ENCODE measurements around the gene CAND2.

Gene CAND2

DNA sequence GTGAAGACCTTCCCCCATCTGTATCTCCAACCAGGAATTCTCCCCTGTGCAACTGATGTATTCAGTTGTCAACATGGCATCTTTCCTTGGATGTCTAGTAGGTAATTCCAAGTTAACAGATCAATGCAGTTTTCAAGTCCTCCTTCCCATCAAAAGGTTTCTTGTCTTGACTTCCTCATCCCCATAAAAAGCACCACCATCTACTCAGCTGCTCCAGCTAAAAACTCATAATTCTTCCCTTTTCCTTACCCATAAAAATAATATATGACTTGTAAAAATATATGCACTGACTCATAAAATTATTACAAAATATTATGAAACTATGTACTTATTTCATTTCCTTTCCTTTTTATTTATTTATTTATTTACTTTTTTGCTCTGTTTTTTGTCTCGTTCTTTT is 5.0 kb upstream of the CAND2 start:
- DNase-seq (ENCODE audit: low read depth): no peak
- TF ChIP-seq, protein P1, sequence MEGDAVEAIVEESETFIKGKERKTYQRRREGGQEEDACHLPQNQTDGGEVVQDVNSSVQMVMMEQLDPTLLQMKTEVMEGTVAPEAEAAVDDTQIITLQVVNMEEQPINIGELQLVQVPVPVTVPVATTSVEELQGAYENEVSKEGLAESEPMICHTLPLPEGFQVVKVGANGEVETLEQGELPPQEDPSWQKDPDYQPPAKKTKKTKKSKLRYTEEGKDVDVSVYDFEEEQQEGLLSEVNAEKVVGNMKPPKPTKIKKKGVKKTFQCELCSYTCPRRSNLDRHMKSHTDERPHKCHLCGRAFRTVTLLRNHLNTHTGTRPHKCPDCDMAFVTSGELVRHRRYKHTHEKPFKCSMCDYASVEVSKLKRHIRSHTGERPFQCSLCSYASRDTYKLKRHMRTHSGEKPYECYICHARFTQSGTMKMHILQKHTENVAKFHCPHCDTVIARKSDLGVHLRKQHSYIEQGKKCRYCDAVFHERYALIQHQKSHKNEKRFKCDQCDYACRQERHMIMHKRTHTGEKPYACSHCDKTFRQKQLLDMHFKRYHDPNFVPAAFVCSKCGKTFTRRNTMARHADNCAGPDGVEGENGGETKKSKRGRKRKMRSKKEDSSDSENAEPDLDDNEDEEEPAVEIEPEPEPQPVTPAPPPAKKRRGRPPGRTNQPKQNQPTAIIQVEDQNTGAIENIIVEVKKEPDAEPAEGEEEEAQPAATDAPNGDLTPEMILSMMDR (IDR thresholded peaks at IDR 0.05; ENCODE audit: low read depth, low read length, missing control alignments): no peak
- in situ Hi-C loops (cut with HindIII; ENCODE audit: low sequenced_read_pairs): no loop called here
- H3K4me3 ChIP-seq (ENCODE audit: low read depth, low read length): no peak overlapping the region

DNA sequence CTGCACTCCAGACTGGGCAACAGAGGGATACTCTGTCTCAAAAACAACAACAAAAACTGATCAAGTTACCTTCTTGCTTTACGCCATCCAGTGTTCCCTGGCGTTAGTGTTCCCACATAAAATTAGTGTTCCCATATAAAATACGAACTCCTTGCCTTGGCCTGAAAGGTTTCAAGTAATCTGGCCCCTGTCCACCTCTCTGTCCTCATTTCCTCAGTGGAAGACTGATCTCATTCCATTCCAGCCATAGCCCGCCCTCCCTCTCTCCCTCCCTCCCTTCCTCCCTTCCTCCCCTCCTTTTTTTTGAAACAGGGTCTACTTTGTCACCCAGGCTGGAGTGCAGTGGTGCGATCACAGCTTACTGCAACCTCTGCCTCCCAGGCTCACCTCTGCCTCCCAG is 2.8 kb upstream of the CAND2 start:
- in situ Hi-C loops (cut with HindIII; ENCODE audit: low sequenced_read_pairs): no loop called here

DNA sequence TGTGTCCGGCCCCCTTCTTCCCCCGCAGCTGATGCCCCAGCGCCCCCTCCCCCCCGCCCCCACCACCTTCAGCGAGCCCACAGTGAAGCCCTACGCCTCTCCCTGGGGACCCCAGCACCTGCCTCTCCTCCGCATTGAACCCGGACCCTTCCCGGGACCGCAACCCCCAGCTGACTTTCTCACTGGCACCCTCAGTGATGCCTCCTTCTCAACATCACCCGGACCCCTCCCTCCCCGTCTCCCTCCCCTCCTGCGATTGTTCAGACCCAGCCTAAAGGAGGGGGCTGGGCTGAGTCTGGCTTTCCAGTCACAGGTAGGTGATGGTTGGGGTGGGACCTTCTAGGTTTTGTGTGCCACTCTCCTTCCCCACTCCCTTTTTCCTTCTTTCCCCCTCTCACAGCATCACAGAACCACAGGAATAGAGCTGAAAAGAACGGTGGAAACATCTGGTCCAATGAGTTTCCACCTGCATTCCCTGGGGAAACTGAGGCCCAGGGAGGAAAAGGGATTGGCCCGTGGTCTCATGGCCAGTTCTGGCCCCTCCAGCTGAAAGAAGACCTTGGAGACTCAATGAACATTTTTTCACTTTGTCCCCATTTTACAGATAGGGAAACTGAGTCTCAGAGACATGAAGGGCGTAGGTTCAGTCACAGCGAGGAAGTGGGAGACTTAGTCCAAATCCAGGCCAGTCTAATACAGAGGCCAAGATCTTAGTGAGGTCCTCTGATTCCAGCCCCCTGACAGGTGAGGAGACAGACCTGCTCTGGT is 828 bp downstream of the CAND2 start:
- TF ChIP-seq, protein P1 (IDR thresholded peaks at IDR 0.05; ENCODE audit: low read depth, low read length, missing control alignments): no peak
- H3K4me3 ChIP-seq (ENCODE audit: low read depth, low read length): peak overlapping the region; percentile 63
- no peak for DNase-seq (ENCODE audit: low read depth)
- in situ Hi-C loops (cut with HindIII; ENCODE audit: low sequenced_read_pairs): no loop called here

More for the DNA sequence above, 2.8 kb upstream of the CAND2 start:
- no peak for DNase-seq (ENCODE audit: low read depth)
- TF ChIP-seq, protein P1 (IDR thresholded peaks at IDR 0.05; ENCODE audit: low read depth, low read length, missing control alignments): no peak
- H3K4me3 ChIP-seq (ENCODE audit: low read depth, low read length): no peak overlapping the region

DNA sequence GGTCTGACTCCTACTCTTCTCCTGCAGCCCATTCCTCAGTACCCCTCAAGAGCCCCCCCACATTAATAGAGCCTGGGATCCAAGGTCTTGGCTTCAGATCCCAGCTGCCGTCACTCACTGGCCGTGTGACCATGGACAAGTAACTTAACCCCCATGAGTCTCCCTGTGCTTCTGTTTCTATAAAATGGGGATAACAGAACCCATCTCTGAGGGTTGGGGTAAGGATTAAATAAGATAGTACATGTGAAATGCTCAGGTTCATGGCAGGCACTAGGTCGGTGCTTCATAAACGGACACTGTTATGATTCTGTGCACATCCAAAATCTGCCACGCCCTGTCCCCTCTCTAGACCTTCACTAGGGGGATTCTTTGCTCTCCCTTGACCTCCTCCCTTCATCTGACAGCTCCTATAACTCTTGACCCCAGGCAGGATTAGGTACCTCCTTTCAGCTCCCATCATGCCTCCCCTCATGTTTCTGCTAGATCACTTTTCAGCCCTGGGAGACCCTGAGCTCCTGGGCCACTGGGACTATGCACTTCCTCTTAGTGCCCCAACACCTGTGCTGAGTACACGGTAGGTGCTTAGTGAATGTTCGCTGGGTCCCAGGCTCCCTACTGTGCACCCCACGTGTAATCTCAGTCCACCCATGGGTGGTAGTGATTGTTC is 1.5 kb downstream of the CAND2 start:
- DNase-seq (ENCODE audit: low read depth): no peak
- TF ChIP-seq, protein P1 (IDR thresholded peaks at IDR 0.05; ENCODE audit: low read depth, low read length, missing control alignments): no peak
- no peak overlapping the region for H3K4me3 ChIP-seq (ENCODE audit: low read depth, low read length)
- in situ Hi-C loops (cut with HindIII; ENCODE audit: low sequenced_read_pairs): no loop called here

DNA sequence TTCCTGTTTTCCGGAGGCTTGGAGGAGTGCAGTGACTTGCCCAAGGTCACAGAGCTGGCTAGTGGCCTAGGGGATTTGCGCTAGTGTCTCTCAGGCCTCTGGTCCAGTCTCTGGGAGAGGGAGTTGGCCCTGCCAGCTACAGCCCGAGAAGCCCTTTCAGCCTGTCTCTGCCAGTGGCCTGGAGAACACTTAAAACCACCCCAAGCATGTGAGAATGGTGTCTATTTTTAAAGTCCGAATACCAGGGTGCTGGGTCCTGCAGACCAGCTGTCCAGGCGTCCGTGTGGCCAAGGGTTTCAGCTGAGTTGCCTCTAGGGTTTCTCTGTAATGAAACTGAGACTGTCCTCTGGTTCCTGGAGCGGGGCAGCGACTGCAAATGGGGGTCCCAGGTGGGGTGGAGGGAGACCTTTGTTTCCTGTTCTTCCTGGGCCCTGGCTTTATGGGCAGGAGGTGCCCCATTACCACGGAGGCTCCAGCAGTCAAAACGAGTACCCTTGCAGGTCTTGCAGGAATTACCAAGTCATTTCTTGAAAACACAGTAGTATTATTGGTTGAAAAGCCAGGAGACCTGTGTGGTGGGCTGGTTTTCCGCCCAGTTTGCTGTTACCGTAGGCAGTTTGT is 2.2 kb downstream of the CAND2 start:
- TF ChIP-seq, protein P1 (IDR thresholded peaks at IDR 0.05; ENCODE audit: low read depth, low read length, missing control alignments): no peak
- in situ Hi-C loops (cut with HindIII; ENCODE audit: low sequenced_read_pairs): no loop called here
- DNase-seq (ENCODE audit: low read depth): no peak
- H3K4me3 ChIP-seq (ENCODE audit: low read depth, low read length): no peak overlapping the region

DNA sequence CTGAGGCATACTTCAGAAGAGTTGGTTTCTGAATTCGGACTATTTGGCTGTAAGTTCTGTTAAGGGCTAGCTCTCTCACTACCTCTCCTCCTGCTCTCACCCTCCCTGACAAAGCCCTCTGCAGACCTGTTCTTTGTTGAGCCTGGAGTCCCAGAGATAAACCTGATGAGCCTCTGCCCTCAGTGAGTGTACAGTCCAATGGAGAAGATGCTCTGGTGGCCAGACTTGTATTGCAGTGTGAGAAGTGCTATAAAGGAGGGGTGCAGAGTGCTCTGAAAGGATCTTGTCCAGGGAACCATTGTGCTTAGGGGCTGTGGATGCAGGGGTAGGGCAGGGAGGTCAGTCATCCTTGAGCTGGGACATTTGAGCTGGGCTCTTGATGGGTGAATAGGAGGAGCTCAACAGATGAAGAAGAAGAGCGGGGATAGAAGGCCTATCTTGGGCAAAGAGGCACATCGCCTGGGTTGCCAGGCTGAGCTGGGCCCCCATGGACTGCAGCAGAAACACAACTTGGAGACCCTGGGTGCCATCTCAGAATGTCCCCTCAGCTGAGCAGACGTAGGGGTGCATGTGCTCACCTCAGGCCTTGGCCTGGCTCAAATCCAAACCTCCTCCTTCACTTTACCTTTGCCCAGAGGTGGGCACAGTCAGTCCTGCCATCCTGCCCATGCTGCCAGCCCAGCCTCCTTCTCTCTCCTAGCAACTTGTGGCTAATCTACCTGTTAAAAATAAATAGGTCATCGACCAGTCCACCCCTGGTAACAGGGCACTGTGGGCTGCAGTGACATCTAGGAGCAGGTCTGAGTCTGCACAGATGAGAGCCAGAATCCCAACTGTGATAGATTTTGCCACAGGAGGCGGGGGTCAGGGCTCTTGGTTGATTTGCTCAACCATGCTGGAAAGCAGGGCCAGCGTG is 3.3 kb downstream of the CAND2 start:
- TF ChIP-seq, protein P1 (IDR thresholded peaks at IDR 0.05; ENCODE audit: low read depth, low read length, missing control alignments): no peak
- no peak for DNase-seq (ENCODE audit: low read depth)
- no peak overlapping the region for H3K4me3 ChIP-seq (ENCODE audit: low read depth, low read length)
- in situ Hi-C loops (cut with HindIII; ENCODE audit: low sequenced_read_pairs): no loop called here

Measured in astrocyte of the cerebellum (primary cell).